HG03097 (cell line): ENCODE measurements around the gene MVB12A.

ENCODE experiments used
- ATAC-seq: cut with Tn5 transposase; IDR thresholded peaks from one replicate; pipeline ENCODE4 v1.9.1; 2021; ENCODE audit not compliant: unreplicated experiment, low FRiP score

MVB12A gene

GRCh38 chr19:17469481-17470067 is 49.7 kb downstream of the MVB12A start:
- peak; percentile 47 for ATAC-seq

- peak; percentile 71 for ATAC-seq
Measured at GRCh38 chr19:17470068-17470841, 50.4 kb downstream of the MVB12A start, which contains the start of gene SLC27A1. SLC27A1 (plus strand) TSS chr19:17470524; CDS start chr19:17470541, 17 bp downstream.

- ATAC-seq: no peak
Measured at GRCh38 chr19:17471410-17472125, 51.7 kb downstream of the MVB12A start.

- no peak for ATAC-seq
Measured at GRCh38 chr19:17473041-17473440, 53.2 kb downstream of the MVB12A start.
